CD4-positive, alpha-beta T cell treated with Interleukin-4 for 4 hours (primary cell): ENCODE results near the gene SHMT2.

ENCODE experiments used
- DNase-seq: peaks from one replicate; pipeline ENCODE4 v3.0.0-alpha.2; 2020

SHMT2 gene

DNA sequence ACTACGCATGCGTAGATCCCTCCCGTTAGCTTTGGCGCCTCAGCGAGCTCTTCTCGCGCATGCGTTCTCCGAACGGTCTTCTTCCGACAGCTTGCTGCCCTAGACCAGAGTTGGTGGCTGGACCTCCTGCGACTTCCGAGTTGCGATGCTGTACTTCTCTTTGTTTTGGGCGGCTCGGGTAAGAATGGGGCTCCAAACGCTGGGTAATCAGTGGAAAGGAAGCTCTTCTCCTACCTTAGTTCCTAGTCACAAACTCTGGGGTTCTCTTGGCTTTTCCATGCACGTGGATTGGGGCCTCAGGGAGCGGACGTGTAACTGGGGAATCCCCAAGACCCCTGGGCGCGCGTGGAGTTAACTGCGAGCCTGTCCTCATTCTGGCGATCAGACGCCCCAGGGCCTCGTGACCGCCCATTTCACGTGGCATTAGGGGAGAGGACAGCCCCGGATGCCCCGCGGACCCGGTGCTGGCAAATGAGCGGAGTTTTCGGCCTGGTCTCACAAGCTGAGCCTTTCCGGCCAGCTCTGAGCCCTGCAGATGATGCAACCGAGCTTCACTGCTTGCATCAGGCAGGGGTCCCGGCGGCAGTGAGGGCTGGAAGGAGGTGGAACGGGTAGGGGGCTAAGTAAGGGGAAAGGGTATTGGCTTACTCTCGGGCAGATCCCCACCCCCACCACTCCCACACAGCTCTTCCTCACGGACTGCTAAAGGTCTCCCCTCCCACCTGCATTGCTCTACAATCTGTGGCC is at the start of gene SHMT2:
TSS of gene SHMT2 (plus strand) at position 78 of the 747 bp plus-strand sequence. CDS start at position 146, 68 bp downstream.
- DNase-seq = peak; percentile 92

DNA sequence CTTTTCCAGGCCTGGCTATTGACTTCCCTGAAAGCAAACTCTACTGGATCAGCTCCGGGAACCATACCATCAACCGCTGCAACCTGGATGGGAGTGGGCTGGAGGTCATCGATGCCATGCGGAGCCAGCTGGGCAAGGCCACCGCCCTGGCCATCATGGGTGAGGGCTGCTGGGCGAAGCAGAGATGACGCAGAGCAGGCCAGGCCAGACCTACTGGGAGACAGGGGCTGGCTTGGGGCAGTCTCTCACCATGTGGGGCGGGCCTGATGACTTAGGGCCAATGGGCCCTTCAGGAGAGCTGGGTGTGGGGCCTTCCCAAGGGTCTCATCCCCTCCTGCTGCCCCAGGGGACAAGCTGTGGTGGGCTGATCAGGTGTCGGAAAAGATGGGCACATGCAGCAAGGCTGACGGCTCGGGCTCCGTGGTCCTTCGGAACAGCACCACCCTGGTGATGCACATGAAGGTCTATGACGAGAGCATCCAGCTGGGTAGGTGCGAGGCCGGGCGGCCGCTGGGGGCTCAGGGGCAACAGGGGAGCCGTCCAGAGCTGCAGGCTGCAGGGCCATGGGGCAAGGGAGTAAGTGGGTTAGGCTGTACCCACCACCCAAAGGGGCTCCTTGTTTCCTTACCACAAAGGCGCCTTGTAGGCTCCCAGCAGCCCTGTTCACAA is 49.1 kb upstream of the SHMT2 start:
- no peak for DNase-seq

DNA sequence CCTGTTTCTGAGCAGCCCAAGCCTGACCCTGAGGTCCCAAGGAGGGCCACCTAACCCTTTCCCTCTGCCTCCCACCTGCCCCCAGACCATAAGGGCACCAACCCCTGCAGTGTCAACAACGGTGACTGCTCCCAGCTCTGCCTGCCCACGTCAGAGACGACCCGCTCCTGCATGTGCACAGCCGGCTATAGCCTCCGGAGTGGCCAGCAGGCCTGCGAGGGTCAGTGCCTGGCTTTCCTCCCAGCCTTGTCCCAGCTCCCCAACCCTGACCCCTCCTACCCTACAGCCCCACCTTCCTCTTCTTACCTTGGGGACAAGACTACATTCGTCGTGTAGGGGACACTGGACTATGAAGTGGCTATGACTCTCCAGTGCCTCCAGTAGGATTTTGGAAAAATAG is 48.4 kb upstream of the SHMT2 start:
- no peak for DNase-seq

DNA sequence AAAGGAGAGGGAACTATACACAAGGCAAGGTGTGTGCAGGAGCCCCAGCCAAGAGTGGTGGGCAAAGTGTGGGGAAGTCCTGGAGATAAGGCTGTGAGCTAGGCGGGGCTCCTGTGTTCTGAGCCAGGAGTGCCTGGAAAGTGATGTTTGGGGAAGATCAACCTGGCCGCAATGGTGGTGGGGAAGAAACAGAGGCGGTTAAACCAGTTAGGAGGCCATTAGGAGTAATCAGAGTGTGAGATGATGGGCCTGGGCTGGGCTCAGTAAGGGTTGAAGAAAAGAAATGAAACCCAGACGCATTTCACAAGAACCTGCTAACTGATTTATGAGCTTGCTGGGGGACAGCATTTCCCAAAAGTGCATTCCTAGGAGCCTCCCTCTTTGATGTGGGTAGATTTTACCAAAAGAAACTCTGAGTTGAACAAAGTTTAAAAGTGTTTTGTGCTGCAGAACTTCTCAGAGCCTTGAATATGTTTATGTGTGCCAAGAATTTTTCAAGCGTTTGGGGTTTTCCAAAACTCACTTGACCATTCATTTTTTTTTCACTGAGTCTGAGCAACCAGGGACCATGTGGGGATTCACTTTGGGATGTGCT is 47.9 kb upstream of the SHMT2 start:
- no peak for DNase-seq

DNA sequence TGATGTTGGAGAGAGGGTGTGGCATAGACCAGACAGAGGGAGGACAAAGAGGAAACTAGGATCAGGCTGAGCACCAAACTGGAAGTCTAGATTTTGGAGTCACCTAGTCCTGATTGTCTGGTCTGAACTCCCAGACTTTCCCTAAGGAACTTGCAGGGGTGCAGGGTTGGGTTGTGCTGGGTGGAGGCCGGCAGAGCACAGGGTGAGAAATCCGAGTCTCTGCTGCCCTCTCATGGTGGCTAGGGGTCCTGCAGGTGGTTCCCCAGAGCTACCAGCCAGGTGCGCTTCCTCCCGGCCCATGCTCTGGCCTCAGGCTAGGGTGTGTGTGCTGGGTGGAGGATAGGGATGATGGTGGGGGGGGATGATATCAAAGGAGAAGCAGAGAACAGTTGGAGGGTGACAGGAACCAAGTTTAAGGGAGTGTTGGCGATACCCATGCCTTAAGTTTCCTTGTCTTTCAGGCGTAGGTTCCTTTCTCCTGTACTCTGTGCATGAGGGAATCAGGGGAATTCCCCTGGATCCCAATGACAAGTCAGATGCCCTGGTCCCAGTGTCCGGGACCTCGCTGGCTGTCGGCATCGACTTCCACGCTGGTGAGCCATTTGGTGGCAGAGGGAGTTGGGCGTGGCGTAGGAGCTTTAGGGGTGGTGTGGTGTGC is 46.5 kb upstream of the SHMT2 start:
- DNase-seq = peak; percentile 62

DNA sequence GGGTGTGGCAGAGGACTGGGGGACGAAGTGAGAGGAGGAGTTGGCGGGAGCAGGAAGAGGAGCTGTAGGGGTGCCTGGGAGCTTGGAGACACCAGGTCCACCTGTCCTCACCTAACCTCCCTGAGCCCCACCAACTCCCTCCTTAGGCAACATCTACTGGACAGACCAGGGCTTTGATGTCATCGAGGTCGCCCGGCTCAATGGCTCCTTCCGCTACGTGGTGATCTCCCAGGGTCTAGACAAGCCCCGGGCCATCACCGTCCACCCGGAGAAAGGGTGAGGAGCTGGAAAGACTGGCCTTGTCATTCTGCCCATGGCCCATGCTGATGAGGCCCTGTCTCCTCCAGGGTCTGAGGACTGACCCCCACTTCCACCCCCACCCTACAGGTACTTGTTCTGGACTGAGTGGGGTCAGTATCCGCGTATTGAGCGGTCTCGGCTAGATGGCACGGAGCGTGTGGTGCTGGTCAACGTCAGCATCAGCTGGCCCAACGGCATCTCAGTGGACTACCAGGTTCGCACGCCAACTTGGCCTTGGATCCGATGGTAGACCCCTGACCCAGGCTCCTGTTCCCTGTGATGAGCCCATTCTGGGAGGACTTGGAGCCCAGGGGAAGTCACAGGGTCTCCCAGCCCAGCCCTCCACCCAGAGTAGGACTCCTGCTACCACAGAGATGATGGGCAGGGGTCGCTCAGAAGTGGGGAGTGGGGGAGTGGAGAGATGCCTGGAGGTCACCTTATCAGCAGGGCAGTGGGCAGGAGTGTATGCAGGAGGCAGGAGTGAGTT is 45.4 kb upstream of the SHMT2 start:
- no peak for DNase-seq

DNA sequence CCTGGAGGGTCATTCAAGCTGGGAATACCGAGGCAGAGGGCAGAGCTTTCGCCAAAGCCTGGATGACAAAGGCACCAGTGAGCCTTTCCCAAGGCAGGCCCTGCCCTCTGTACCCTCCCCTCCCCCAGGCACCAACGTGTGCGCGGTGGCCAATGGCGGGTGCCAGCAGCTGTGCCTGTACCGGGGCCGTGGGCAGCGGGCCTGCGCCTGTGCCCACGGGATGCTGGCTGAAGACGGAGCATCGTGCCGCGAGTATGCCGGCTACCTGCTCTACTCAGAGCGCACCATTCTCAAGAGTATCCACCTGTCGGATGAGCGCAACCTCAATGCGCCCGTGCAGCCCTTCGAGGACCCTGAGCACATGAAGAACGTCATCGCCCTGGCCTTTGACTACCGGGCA is 44.1 kb upstream of the SHMT2 start:
- DNase-seq = no peak

DNA sequence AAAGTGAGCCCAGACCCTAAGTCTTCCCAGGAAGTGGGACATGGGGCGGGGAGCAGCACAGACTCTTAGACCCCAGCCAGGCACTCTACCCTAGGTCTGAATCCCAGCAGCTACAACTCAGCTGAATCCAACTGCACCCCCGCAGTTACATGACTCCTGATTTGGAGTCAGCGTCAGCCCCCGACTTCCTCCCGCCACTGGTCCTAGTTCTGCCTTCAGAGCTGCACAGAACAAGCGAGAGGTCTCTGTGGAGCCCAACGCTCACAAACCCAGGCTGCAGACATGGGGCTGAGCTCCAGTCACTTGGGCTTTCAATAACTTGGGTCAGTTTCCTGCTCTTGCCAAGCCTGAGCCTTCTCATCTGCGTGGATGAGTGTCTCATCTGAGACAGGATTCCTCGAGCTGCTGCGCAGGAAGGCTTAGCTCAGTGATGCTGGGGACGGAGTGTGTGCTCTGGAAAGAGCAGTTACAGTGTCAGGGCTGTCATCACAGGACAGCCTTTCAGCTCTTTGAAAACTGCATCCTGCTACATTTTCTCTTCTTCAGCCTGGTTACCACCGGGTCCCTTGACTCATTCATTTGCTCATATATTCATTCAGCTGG is 43.5 kb upstream of the SHMT2 start:
- DNase-seq = no peak

DNA sequence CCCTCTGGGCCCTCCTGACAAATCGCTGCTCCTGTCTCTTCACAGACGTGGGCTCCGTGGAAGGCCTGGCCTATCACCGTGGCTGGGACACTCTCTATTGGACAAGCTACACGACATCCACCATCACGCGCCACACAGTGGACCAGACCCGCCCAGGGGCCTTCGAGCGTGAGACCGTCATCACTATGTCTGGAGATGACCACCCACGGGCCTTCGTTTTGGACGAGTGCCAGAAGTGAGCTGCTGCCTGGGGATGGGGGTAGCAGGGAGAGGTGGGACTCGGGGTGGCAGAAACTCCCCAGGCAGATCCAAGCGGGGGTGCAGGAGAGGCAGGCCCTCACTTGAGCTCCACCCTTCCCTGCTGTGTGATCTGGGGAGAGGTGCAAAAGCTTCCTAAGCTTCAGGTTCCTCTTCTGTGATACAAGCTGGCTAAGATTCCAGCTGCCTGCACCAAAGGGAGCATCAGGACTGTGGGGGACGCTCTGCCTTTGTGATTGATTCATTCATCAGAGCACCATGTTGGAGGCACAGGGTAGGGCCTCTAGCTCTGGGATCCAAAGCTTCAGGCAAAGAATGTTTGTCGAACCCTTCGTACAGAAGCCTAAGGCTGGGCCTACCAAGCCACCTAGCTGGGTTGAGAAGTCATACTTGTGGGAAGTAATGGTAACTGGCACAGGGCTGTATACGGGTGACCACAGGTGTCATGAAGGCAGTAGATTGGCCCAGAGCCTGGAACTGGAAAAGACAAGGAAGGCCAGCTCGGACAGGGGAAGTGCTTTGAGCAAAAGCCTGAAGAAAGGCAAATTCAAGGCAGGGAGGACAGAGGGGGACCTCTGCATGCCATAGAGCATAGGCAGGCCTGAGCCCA is 42.1 kb upstream of the SHMT2 start:
- no peak for DNase-seq

DNA sequence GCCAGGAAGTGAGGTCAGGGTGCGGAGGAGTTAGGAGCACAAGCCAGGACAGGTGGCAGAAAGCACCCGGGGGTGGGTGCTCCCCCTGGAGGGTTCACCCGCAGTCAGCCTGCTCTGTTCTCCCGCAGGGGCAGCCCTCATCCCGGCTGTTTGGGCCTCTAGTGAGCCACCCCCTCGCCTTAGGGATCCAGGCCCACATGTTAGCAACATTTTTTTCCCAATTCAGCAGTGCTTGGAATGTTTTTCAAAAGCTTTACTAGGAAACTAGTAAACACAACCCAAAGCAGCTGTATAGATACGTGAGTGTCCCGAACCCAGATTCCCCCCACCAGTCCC is 41.5 kb upstream of the SHMT2 start:
- DNase-seq = no peak

DNA sequence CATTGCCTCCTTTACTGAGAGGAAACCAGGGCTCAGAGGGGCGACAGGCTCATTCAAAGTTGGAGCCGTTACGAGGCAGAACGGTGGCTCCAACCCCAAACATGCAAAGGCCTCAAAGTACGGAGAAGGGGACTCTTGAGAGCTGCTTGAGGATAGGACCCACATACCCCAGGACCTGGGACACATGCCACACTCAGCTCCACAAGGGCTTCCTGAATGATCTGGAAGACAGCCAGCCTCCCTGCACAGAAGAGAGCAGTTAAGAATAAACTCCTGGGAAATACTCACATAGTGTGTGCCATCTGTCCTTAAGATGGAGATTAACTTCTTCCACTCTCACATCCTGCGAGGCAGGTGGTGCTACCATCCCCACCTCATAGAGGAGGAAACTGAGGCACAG is 39.5 kb upstream of the SHMT2 start:
- DNase-seq = no peak

DNA sequence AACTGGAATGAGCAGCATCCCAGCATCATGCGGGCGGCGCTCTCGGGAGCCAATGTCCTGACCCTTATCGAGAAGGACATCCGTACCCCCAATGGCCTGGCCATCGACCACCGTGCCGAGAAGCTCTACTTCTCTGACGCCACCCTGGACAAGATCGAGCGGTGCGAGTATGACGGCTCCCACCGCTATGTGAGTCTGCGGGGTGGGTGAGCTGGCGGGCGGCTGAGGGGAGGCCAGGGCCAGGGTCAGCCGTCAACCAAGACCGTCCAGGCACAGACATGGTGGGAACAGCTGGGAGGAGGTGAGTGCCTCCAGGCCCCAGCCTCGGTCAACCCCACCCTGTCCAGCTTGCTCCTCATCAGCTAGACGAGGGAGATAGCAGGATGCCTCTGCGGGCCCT is 38.7 kb upstream of the SHMT2 start:
- no peak for DNase-seq

DNA sequence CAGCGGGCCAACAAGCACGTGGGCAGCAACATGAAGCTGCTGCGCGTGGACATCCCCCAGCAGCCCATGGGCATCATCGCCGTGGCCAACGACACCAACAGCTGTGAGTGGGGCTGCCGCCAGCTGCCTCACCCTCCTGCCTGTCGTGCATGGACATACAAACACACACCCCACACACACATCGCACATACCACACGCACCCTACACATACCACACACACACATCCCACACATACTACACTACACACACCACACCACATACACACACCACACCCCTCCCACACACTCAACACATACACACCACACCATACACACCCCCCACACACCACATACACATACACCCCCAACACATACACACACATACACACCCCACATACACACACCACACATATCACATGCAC is 38.1 kb upstream of the SHMT2 start:
- DNase-seq = no peak

DNA sequence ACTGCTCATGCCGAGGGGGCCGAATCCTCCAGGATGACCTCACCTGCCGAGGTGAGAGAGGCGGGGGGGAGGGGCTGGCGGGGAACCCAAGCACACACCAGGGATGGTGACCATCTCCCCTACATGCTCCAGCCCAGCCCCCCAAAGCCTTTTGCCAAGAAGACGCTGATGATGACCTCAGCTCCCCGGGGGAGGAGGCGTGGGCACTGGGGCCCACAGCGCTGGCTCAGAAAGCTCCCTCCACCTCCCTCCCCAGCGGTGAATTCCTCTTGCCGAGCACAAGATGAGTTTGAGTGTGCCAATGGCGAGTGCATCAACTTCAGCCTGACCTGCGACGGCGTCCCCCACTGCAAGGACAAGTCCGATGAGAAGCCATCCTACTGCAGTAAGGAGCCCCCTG is 36.6 kb upstream of the SHMT2 start:
- DNase-seq = no peak

DNA sequence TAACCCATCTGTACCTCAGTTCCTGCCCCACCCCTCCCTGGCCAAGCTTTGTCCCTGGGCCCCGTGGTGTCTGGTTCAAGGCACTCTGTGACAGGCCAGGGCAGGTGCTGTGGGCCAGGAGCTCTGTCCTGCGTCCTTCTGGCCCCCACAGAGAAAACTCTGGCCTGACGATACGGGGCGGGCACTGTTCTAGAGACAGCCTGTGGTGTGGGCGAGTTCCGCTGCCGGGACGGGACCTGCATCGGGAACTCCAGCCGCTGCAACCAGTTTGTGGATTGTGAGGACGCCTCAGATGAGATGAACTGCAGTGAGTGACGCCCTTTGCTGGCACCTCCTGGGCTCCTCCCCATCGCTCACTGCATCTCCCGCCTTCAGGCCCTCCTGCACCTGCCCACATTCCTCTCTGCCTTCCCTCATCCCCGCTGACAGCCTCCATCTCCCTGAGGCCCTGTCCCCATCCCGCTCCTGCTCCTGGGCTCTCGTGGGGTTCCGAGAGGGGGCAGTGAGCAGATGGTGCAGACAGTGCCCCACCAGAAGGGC is 35.7 kb upstream of the SHMT2 start:
- DNase-seq = no peak

DNA sequence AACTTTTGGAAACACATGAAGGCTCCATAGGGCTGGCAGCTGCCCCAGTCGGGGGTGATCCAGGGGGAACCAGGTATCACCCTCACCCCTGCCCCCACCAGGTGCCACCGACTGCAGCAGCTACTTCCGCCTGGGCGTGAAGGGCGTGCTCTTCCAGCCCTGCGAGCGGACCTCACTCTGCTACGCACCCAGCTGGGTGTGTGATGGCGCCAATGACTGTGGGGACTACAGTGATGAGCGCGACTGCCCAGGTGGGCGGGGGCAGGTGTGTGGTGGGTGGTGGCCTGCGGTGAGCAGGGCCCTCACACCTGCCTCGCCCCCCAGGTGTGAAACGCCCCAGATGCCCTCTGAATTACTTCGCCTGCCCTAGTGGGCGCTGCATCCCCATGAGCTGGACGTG is 35.3 kb upstream of the SHMT2 start:
- DNase-seq = no peak

DNA sequence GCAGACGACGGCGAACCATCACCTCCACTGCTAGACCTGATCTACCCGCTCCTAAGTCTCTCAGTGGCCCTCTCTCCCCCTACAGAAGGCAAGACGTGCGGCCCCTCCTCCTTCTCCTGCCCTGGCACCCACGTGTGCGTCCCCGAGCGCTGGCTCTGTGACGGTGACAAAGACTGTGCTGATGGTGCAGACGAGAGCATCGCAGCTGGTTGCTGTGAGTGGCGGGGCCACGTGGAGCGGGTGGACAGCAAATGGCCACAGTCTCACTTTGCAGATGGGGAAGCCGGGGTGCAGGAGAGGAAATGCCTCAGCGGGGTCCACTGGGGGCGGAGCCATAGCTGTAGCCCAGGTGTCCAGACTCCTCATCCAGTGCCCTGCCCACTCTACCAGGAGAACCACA is 34.3 kb upstream of the SHMT2 start:
- no peak for DNase-seq

DNA sequence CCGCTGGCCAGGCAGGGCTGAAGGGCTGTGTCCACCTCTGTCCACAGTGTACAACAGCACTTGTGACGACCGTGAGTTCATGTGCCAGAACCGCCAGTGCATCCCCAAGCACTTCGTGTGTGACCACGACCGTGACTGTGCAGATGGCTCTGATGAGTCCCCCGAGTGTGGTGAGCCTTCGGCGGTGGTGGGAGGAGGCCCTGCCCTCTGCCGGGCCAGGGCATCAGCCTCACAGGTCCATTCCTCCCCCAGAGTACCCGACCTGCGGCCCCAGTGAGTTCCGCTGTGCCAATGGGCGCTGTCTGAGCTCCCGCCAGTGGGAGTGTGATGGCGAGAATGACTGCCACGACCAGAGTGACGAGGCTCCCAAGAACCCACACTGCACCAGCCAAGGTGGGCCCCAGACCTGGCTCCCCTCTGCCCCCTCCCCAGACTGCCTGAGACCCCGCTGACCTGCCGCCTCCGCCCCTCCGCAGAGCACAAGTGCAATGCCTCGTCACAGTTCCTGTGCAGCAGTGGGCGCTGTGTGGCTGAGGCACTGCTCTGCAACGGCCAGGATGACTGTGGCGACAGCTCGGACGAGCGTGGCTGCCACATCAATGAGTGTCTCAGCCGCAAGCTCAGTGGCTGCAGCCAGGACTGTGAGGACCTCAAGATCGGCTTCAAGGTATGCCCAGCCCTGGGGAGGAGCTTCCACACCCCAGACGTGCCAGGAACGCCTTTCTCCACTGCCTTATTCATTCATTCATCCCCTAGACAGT is 33.7 kb upstream of the SHMT2 start:
- no peak for DNase-seq

DNA sequence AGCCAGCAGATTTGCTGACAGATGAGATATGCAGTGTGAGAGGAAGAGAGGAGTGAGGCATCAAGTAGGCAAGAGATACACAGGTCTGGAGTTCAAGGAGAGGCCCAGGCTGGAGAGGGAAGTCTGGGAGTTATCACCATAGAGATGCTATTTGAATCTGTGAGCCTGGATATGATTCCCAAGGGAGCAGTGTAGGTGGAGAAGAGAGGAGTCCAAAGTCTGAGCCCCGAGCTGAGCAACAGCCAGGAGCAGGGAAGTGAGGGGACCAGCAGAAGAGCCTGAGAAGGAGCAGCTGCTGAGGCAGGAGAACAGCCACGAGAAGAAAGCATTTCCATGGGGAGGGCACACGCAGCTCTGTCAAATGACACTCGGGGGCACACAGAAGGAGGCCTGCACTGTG is 33.1 kb upstream of the SHMT2 start:
- DNase-seq = no peak

DNA sequence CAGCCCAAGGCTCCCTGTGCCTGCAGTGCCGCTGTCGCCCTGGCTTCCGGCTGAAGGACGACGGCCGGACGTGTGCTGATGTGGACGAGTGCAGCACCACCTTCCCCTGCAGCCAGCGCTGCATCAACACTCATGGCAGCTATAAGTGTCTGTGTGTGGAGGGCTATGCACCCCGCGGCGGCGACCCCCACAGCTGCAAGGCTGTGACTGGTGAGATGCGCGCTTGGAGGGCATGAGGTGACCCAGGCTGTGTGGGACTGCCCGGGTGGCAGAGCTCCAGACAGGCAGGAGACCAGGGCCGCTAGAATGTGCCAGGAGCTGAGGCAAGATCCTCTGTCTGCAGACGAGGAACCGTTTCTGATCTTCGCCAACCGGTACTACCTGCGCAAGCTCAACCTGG is 32.6 kb upstream of the SHMT2 start:
- no peak for DNase-seq

DNA sequence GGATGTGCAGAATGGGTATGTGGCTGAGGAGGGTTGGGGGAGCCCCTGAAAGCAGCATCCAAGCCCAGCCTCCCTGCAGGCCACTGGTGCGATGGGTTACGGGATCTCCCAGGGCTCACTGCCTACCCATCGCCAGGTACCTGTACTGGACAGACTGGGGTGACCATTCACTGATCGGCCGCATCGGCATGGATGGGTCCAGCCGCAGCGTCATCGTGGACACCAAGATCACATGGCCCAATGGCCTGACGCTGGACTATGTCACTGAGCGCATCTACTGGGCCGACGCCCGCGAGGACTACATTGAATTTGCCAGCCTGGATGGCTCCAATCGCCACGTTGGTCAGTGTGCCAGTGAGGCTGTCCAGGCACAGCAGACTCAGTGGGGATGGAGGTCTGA is 31.2 kb upstream of the SHMT2 start:
- no peak for DNase-seq
